CD4-positive, alpha-beta T cell treated with Interleukin-12 subunit alpha and Interleukin-12 subunit beta, for 1 hour (primary cell): ENCODE data around the gene ACAN.

ENCODE experiments used
- DNase-seq: peaks from one replicate; pipeline ENCODE4 v3.0.0-alpha.2; 2020

Gene ACAN

GRCh38 chr15:88803241-88803919 lies at the start of gene ACAN:
Gene ACAN (plus strand): TSS chr15:88803436. CDS start chr15:88836207, 32,771 bp downstream.
- DNase-seq = no peak

- DNase-seq = no peak
Measured at GRCh38 chr15:88756521-88756920, 46.7 kb upstream of the ACAN start.

DNA sequence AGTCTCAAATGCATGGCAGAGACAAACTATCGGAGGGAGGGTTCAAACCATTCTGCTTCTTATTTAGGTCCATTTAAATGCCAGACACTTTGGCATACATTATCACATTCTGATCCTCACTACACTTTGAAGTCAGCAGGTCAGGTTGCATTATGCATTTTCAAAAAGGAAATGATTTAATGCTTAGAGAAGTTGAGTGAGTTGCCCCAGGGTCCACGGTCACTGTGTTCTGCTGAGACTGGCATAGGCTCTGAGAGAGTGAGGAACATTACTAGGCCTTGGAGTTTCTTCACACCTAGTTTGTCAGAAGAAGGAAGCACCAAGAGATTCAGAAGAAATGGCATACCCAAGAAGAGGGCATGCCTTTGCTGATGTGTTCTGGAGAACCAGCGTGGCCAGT lies 46.3 kb upstream of the ACAN start:
- no peak for DNase-seq

- no peak for DNase-seq
Measured at GRCh38 chr15:88759872-88760271, 43.4 kb upstream of the ACAN start.

- no peak for DNase-seq
Measured at GRCh38 chr15:88764448-88764847, 38.8 kb upstream of the ACAN start.

DNA sequence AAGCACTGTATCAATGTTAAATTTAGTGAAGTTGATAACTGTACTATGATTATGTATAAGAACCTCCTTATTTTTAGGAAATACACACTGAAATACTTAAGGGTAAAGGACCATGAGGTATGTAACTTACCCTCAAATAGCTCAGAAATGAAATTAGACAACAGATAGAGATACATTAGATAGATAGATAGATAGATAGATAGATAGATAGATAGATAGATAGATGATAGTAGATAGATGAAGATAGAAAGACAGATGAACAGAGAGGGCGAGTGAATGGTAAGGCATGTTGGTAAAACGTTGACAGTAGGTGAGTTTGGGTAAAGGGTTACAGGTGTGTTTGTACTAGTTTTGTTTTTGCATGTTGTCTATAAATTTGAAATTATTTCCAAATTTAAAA lies 38.0 kb upstream of the ACAN start:
- DNase-seq = no peak

GRCh38 chr15:88769161-88769971 lies 33.9 kb upstream of the ACAN start:
- DNase-seq = no peak

GRCh38 chr15:88775776-88776175 lies 27.5 kb upstream of the ACAN start:
- DNase-seq = no peak

GRCh38 chr15:88776646-88777045 lies 26.6 kb upstream of the ACAN start:
- no peak for DNase-seq

DNA sequence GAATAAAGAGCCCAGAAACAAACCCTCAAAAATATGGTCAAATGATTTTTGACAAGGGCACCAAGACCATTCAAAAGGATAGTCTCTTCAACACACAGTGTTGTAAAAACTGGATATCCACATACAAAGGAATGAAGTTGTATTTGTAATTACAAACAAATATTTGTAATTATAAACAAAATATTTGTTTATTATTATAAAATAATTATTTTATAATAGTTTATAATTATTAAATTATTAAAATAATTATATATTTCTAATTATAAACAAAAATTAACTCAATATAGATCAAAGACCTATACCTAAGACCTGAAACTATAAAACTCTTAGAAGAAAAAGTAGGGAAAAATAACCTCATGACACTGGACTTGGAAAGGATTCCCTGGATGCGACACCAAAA lies 23.3 kb upstream of the ACAN start:
- no peak for DNase-seq

- no peak for DNase-seq
Measured at GRCh38 chr15:88782465-88782864, 20.8 kb upstream of the ACAN start.

- DNase-seq = no peak
Measured at GRCh38 chr15:88785217-88785616, 18.0 kb upstream of the ACAN start.

DNA sequence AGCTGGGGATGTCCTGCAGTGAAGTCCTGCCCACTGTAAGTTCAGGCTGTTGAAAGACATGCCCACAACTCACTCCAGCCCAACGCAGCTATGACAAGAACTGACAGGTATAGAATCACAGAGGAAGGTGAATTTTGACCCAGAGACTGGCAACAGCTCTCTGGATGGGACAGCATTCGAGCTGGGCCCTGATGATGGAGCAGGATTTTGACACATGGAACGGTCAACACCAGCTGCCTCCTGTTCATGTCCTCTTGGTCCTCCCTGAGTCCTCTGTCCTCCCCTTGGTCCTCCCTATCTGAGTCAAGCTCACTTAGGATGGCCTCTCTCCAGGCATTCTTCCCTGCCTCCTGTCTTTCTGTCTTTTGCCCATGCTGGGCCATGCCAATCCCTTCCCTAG lies 15.2 kb upstream of the ACAN start:
- DNase-seq = no peak

GRCh38 chr15:88788816-88789215 lies 14.4 kb upstream of the ACAN start:
- DNase-seq = no peak

- no peak for DNase-seq
Measured at GRCh38 chr15:88790486-88790885, 12.8 kb upstream of the ACAN start.

DNA sequence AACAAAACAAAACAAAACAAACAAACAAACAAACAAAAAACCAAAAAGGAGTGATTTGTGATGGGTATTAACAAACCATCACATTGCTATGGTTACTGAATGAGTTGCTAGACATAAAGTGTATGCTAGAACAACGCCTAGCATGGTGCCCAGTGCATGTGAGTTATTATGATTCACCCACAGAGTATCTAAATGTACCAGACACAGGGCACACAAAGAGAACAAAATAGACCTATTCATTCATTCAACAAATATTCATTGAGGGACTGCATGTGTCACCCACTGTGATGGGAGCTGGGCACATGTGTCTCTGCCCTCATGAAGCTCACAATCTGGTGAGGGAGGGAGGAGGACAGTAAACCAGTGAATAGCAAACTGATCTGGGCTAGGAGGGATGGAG lies 11.6 kb upstream of the ACAN start:
- DNase-seq = no peak

GRCh38 chr15:88792342-88793282 lies 10.6 kb upstream of the ACAN start:
- DNase-seq = no peak

DNA sequence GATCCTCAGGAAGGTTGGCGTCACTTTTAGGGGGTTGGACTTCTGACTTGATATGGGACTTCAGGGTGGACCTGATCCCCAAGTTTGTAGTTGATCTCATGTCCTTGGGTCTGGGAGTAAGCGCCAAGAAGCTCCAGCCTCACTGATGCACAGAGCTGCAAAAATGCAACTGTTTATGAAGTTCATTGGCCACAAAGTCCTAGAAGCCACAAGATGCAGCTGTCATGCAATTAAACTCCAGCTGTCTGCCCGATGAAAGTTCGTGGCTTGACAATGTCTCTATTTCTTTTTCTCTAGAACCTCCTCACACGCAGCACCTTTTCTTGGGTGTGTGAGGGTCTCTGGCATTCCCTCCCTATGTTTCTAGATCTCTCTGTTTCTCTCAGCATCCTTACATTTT lies 9.2 kb upstream of the ACAN start:
- DNase-seq = no peak

DNA sequence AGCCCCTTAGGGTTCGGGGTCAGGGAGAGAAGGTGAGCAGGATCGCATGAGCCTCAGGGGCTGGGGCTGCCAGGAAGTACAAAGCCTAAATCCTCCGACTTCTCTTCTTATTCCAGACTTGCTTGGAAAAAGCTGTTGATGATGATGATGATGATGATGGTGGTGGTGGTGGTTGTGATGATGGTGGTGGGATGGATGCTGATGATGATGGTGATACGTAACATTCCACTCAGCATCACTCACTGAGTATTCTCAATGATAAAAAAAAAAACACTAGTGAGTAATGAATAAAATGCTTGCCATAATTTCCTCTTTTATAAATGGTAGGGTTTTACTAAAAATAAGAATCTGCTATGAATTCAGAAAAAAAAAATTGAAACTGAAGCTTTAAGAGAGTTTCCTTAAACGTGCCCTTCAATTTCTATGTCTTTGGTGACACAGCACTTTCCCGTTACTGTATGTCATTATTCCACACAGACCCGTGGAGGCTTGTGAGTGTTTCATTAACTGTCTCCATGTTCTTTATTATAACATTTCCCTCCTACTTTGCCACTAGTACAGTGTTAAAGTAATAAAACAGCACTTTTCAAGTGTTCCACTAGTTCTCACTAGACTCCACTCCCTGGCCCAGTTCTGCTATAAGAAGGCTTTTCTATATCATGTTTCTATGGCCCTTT lies 5.4 kb upstream of the ACAN start:
- no peak for DNase-seq

DNA sequence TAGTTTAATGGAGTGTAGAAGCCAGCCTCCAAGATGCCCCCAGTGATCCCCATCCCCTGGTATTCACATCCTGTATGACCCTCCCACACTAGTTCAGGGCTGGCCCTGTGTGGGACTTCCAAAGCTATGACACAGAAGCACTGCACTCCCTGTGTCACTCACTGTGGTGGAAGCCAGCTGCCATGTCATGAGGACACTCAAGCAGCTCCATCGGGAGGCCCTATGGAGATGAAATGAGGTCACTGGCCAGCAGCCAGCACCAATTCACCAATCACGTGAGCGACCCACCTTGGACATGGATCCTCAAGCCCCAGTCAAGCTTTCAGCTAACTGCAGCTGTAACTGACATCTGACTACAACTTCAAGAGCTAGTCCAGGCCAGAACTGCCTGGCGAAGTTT lies 3.9 kb upstream of the ACAN start:
- no peak for DNase-seq

GRCh38 chr15:88800026-88800425 lies 3.2 kb upstream of the ACAN start:
- no peak for DNase-seq

DNA sequence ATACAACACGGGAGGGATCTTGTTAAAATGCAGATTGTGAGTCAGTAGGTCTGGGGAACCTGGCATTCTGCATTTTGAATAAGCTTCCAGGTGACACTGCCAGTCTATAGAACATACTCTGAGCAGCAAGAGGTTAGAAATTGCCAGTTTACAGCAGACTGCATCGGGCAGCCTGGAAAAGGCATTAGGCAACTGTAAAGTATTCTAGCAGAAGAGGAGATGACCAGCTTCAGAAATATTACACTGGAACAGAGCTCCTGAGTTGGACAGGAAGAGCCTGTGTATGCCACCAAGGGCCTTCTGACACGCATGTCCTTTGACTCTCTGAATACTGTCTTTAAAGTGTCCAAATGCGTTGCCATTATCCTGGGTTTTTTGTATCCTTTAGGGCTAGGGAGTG lies 2.5 kb upstream of the ACAN start:
- DNase-seq = no peak
